GM12878 (cell line): Measurements from ENCODE around the gene REXO1. TPM values are rescaled to one million over a fixed set of nuclear protein-coding genes. Genes with fewer than 3 reads are reported as not detected.

ENCODE experiments used
- ATAC-seq: fragments of 200-7000 bp; cut with Tn5 transposase; 3 replicates; pipeline ENCODE4 v1.9.1; 2020; ENCODE audit warnings: mild to moderate bottlenecking, moderate library complexity
- BruUV-seq: library from RNA; stranded (reverse); fragments of 400-500 nt; replicated peaks from 2 replicates; lab custom pipeline; 2021; lab: Mats Ljungman, UMichigan
- CTCF ChIA-PET: fragments of 300-600 bp; sonication (Branson Sonifier 250); formaldehyde crosslinking; extraction: SDS; loops from one replicate; lab custom pipeline; 2021; ENCODE audit warnings: inconsistent platforms; lab: Yijun Ruan, JAX
- POLR2A ChIA-PET: fragments of 350-600 bp; formaldehyde crosslinking; extraction: SDS; loops from one replicate; lab custom pipeline; 2021; ENCODE audit warnings: inconsistent platforms; lab: Charles Lee
- RAD21 ChIA-PET: fragments of 300-600 bp; sonication (Branson Sonifier 250); formaldehyde crosslinking; loops from one replicate; lab custom pipeline; 2023; ENCODE audit warnings: antibody characterized with exemption; ENCODE audit not compliant: unreplicated experiment; lab: Charles Lee
- SMC1A ChIA-PET: fragments of 300-600 bp; sonication (Branson Sonifier 250); formaldehyde crosslinking; loops from one replicate; lab custom pipeline; 2023; ENCODE audit not compliant: unreplicated experiment, uncharacterized antibody; lab: Charles Lee
- DNase-seq: peaks from one replicate; pipeline ENCODE4 v3.0.0-alpha.2; 2011; ENCODE audit warnings: low read depth, low spot score
- FAIRE-seq: peaks from 3 replicates; lab custom pipeline; 2011; peaks lifted over from hg19 to GRCh38; lab: Jason Lieb, UNC
- H2AFZ ChIP-seq: 2 replicates; pipeline ENCODE4 v1.6.0; 2011; ENCODE audit warnings: low read depth, low read length, control low read depth; ENCODE audit not compliant: control insufficient read depth
- H3K27ac ChIP-seq: 2 replicates; pipeline ENCODE4 v1.5.1; 2011; ENCODE audit warnings: control low read depth; ENCODE audit not compliant: control insufficient read depth, insufficient read depth
- H3K27me3 ChIP-seq, 2 experiments: replicated peaks in 1 of 2; 2 replicates each; pipeline versions ENCODE4 v1.6.0 to v1.6.1; 2011; ENCODE audit warnings: low read length in 1 of 2; ENCODE audit not compliant: control insufficient read depth in 2 of 2, insufficient read depth in 2 of 2
- H3K36me3 ChIP-seq, 2 experiments: 2 replicates each; pipeline ENCODE4 v1.5.1; 2011; ENCODE audit warnings: low read length in 1 of 2; ENCODE audit not compliant: control insufficient read depth in 2 of 2, insufficient read depth in 2 of 2
- H3K4me1 ChIP-seq: 2 replicates; pipeline ENCODE4 v1.6.1; 2011; ENCODE audit warnings: mild to moderate bottlenecking, low read length, moderate library complexity, mixed read lengths; ENCODE audit not compliant: control insufficient read depth, insufficient read depth
- H3K4me2 ChIP-seq: 2 replicates; pipeline ENCODE4 v1.6.0; 2011; ENCODE audit warnings: control low read depth; ENCODE audit not compliant: control insufficient read depth, insufficient read depth
- H3K4me3 ChIP-seq: fragments of 200-600 bp; sonication (generic); 2 replicates; pipeline ENCODE4 v1.5.1; 2016
- H3K79me2 ChIP-seq: 2 replicates; pipeline ENCODE4 v1.6.0; 2011; ENCODE audit warnings: low read length; ENCODE audit not compliant: control insufficient read depth, insufficient read depth
- H3K9ac ChIP-seq: 2 replicates; pipeline ENCODE4 v1.8.0; 2011; ENCODE audit warnings: low read length, control low read depth, mixed read lengths; ENCODE audit not compliant: control insufficient read depth, insufficient read depth
- H3K9me3 ChIP-seq: replicated peaks from 3 replicates; pipeline ENCODE4 v1.5.1; 2011; ENCODE audit warnings: mild to moderate bottlenecking, low read length; ENCODE audit not compliant: control insufficient read depth, insufficient read depth
- H4K20me1 ChIP-seq: 2 replicates; pipeline ENCODE4 v1.6.0; 2011; ENCODE audit not compliant: control insufficient read depth, insufficient read depth
- ATF3 ChIP-seq: IDR thresholded peaks from 2 replicates; pipeline ENCODE4 v1.6.1; 2011; ENCODE audit warnings: low read depth, mild to moderate bottlenecking, low read length, moderate library complexity, borderline replicate concordance; ENCODE audit errors: extremely low read depth
- CHD4 ChIP-seq: fragments of 200-600 bp; sonication (generic); IDR thresholded peaks from 2 replicates; pipeline ENCODE4 v1.6.1; 2016; ENCODE audit warnings: mild to moderate bottlenecking
- CTCF ChIP-seq, 3 experiments: IDR thresholded peaks in 2 of 3; conservative IDR thresholded peaks in 1 of 3; 2 replicates each; pipeline ENCODE4 v1.5.1; 2011; ENCODE audit warnings: low read depth in 3 of 3, low read length in 3 of 3, mild to moderate bottlenecking in 3 of 3, control low read depth in 2 of 3, moderate library complexity in 2 of 3, inconsistent platforms in 1 of 3, mixed read lengths in 1 of 3; ENCODE audit not compliant: control insufficient read depth in 2 of 3, insufficient read depth in 1 of 3; ENCODE audit errors: extremely low read depth in 1 of 3
- KAT2A ChIP-seq: conservative IDR thresholded peaks from 2 replicates; pipeline ENCODE4 v1.6.1; 2011; ENCODE audit warnings: low read depth, low read length; ENCODE audit not compliant: control insufficient read depth
- MYB ChIP-seq: fragments of 150-350 bp; IDR thresholded peaks from 2 replicates; pipeline ENCODE4 v1.6.1; 2014; ENCODE audit warnings: mild to moderate bottlenecking, low read depth, low read length, borderline replicate concordance
- NFIC ChIP-seq: IDR thresholded peaks from 2 replicates; pipeline ENCODE4 v1.6.1; 2012; ENCODE audit warnings: low read depth, mild to moderate bottlenecking, inconsistent platforms, low read length, moderate library complexity
- PAX5 ChIP-seq: IDR thresholded peaks from 2 replicates; pipeline ENCODE4 v1.6.1; 2011; ENCODE audit warnings: low read depth, low read length, borderline replicate concordance
- PKNOX1 ChIP-seq: fragments of 450-650 bp; IDR thresholded peaks from 2 replicates; pipeline ENCODE4 v1.6.1; 2016; ENCODE audit warnings: mild to moderate bottlenecking
- PRDM15 ChIP-seq: fragments of 450-650 bp; formaldehyde crosslinking; IDR thresholded peaks from 2 replicates; pipeline ENCODE4 v1.4.0; 2020; ENCODE audit warnings: mild to moderate bottlenecking, moderate library complexity
- SMARCA5 ChIP-seq: fragments of 450-650 bp; IDR thresholded peaks from 2 replicates; pipeline ENCODE4 v1.6.1; 2017; ENCODE audit warnings: mild to moderate bottlenecking
- SREBF2 ChIP-seq: IDR thresholded peaks from 2 replicates; pipeline ENCODE4 v1.6.1; 2012; ENCODE audit warnings: mild to moderate bottlenecking, low read length
- YBX1 ChIP-seq: fragments of 450-650 bp; IDR thresholded peaks from 2 replicates; pipeline ENCODE4 v1.6.1; 2016; ENCODE audit warnings: antibody characterized with exemption
- WGBS: methylation state at CpG from one replicate; pipeline ENCODE4 v1.1.6; 2016; ENCODE audit warnings: low lambda C conversion rate; ENCODE audit not compliant: insufficient replicate concordance, insufficient coverage; ENCODE audit errors: missing lambda C conversion rate; 5-methylcytosine and 5-hydroxymethylcytosine counted together
- in situ Hi-C: fragments of 300-500 bp; cut with MboI; formaldehyde crosslinking; loops from 9 replicates; pipeline ENCODE4 v1.14.3; 2018; ENCODE audit warnings: mixed read lengths
- intact Hi-C: fragments of 100-400 bp; cut with micrococcal nuclease; formaldehyde crosslinking; loops from one replicate; pipeline ENCODE4 v1.14.2; 2022; ENCODE audit not compliant: unreplicated experiment
- polyA plus RNA-seq, 11 experiments: library from polyadenylated mRNA; depleted of rRNA in 4 of 11; unstranded in 6 of 11; stranded (reverse) in 5 of 11; fragments of >200 nt; fragmentation: Nextera tagmentation in 4 of 11; fragmentation: Illumina TruSeq in 1 of 11; extraction: Ambion mirVana in 4 of 11; extraction: Trizol in 1 of 11; gene quantifications; 1 replicate in 1 of 11; 2 replicates in 10 of 11; pipeline versions ENCODE4 v1.2.1 to v1.2.3, GENCODE V29; 2011 to 2016; ENCODE audit warnings: inconsistent platforms in 2 of 11, missing spikeins in 2 of 11, low read depth in 1 of 11
- total RNA-seq, 4 experiments: library from RNA; depleted of rRNA in 3 of 4; stranded (reverse); fragments of >200 nt in 3 of 4; fragmentation: Illumina TruSeq in 1 of 4; extraction: Trizol in 1 of 4; gene quantifications; 2 replicates each; pipeline versions ENCODE4 v1.2.1 to v1.2.3, GENCODE V29; 2013 to 2021

The REXO1 gene
- total and polyA plus RNA-seq, 10 of the 15 experiments (the other 5 are each of a cell fraction or from before 2014, with no cell fraction given): 0.03 to 45.2 (median 8.4) TPM

- no peak for DNase-seq
- H3K9me3 ChIP-seq: no peaks in the 10 kb centered on the region
- no peak overlapping the region for H3K9ac ChIP-seq
- peaks cover 3% of the 10 kb centered on the region; the same call in 1 of the 2 replicates for H4K20me1 ChIP-seq
- WGBS: 91% methylated on average over 31 of the region's 31 CpGs
- ChIA-PET POLR2A (no interaction called here), RAD21 (interaction anchor here (0.5 kb wide), 1 partner anchor 23 kb away, joined by 3 read pairs; no protein-coding TSS in a partner anchor)
- peaks cover 0 to 3% of the 10 kb centered on the region in 2 experiments; a peak in 2 of 4 replicates for H3K36me3 ChIP-seq
- H3K79me2 ChIP-seq: peaks cover 54% of the 10 kb centered on the region
- H3K27ac ChIP-seq: no peak overlapping the region
- H3K27me3 ChIP-seq: no peaks in the 10 kb centered on the region
- ATAC-seq: no peak
- intact Hi-C loops (no loop called here), in situ Hi-C loops (loop anchor here (25.0 kb wide), 1 partner anchor 1511 kb away; the partner anchor contains the start of gene NFIC)
- no peak for TF ChIP-seq PRDM15 (CRISPR knock-in tag)
- TF ChIP-seq PAX5: no peak
- no peak for TF ChIP-seq PKNOX1
- TF ChIP-seq SMARCA5: peak; percentile 42; the same call in 1 of the 2 replicates
- no peak for TF ChIP-seq MYB
- TF ChIP-seq YBX1: no peak
- no peak for TF ChIP-seq SREBF2
- no peak for TF ChIP-seq ATF3
- TF ChIP-seq NFIC: no peak
- no peak for TF ChIP-seq CHD4
- TF ChIP-seq CTCF (IDR thresholded peaks at IDR 0.05 in 2 of 3, conservative IDR thresholded peaks at IDR 0.05 in 1 of 3; ENCODE audit: control insufficient read depth in 2 of 3, extremely low read depth in 1 of 3, insufficient read depth in 1 of 3, low read depth in 3 of 3, low read length in 3 of 3): peak in 2 of 3 experiments; percentile 27 to 30; a peak in 1 of 6 replicates
- TF ChIP-seq KAT2A: no peak
- TF ChIP-seq, all 136 proteins: peak for 2
- no peak overlapping the region for H3K4me2 ChIP-seq
- no peak overlapping the region for H3K4me3 ChIP-seq
- SMC1A ChIA-PET: no interaction called here
- FAIRE-seq: no peak
- no peak overlapping the region for H2AFZ ChIP-seq
- CTCF ChIA-PET: no interaction called here
- BruUV-seq: no TSS peak
- H3K4me1 ChIP-seq: peaks cover 34% of the 10 kb centered on the region
These were observed 2.7 kb upstream of the REXO1 start for GRCh38 chr19:1850809-1851653.
